GM21737 (cell line): Measurements from ENCODE around the gene LHX4.
"Not testable (repeated sequence)": the region's sequence is repeated elsewhere in the genome, so short reads cannot be mapped to it uniquely, and the experiment has no call there.

Source experiments
- ATAC-seq: cut with Tn5 transposase; IDR thresholded peaks from one replicate; pipeline ENCODE4 v1.9.1; 2021; ENCODE audit warnings: mild to moderate bottlenecking, moderate library complexity; ENCODE audit not compliant: unreplicated experiment

The LHX4 gene

DNA sequence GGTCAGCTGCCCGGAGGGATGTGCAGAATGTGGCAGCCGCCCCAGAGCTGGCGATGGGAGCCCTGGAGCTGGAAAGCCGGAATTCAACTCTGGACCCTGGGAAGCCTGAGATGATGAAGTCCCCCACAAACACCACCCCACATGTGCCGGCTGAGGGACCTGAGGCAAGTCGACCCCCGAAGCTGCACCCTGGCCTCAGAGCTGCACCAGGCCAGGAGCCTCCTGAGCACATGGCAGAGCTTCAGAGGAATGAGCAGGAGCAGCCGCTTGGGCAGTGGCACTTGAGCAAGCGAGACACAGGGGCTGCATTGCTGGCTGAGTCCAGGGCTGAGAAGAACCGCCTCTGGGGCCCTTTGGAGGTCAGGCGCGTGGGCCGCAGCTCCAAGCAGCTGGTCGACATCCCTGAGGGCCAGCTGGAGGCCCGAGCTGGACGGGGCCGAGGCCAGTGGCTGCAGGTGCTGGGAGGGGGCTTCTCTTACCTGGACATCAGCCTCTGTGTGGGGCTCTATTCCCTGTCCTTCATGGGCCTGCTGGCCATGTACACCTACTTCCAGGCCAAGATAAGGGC is 33.5 kb upstream of the LHX4 start:
- no peak for ATAC-seq

DNA sequence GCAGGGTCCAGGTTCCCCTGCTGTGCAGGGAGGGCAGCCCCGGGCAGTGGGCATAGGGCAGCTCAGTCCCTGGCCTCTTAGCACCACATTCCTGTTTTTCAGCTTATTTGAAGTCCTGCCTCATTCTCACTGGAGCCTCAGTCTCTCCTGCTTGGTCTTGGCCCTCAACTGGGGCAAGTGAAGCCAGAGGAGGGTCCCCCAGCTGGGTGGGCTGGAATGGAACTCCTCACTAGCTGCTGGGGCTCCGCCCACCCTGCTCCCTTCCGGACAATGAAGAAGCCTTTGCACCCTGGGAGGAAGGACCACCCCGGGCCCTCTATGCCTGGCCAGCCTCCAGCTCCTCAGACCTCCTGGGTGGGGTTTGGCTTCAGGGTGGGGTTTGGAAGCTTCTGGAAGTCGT is 32.8 kb upstream of the LHX4 start:
- ATAC-seq: no peak

DNA sequence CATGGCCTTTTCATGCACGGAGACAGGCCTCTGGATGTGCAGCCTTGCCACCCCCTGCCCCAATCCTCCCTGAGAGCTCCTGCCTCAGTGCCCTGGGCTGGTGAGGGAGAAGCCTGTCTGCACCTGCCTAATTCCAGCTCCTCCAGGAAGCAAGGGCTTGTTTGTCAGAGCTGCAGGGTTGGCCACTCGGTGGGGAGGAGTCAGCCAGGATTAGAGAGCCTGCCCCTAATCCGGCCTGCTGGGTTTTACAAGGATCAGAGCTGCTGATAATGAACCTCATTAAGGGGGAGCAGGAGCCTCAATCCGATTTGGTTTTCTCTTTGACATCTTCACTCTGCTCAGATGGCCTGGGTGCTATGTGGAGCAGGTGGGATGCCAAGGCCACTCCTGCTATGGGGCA is 31.9 kb upstream of the LHX4 start:
- ATAC-seq: no peak

DNA sequence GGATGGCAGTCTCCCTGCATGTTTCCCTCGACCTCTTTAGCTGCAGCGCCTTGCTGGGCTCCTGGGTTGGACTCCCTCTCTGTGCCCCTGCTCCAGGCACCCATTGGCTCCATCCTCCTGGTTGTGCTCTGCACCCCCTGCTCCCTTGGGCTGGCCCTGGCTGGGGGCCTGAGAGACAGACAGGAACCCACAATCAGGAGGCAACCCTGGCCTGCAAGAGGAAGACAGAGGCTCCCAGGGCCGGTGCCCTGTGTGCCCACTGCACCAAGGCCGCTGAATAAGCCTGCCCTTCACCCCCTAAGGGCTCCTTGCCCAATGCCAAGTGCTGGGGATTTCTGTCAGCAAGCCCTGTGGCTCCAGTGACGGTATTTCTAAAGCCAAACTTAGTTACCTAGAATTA is 31.5 kb upstream of the LHX4 start:
- ATAC-seq: no peak

DNA sequence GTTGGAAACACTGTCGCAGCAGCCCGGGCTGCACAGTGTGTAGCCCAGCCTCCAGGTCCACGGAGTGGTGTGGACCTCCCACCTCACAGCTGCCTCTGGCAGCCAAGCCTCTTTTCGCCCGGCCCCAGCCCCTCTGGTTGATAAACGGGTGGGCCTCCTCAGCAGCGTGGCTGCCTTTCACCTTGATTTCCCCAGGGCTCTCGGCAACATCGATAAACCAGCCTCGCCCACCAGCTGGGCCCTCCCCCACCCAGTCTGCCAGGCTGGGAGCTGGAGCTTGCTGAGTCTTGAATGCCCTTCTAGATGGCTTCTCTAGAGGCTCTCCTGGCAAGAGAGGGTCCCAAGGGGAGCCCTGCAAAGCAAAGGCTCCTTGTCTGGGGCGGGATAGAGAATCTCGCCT is 31.0 kb upstream of the LHX4 start:
- ATAC-seq: no peak

DNA sequence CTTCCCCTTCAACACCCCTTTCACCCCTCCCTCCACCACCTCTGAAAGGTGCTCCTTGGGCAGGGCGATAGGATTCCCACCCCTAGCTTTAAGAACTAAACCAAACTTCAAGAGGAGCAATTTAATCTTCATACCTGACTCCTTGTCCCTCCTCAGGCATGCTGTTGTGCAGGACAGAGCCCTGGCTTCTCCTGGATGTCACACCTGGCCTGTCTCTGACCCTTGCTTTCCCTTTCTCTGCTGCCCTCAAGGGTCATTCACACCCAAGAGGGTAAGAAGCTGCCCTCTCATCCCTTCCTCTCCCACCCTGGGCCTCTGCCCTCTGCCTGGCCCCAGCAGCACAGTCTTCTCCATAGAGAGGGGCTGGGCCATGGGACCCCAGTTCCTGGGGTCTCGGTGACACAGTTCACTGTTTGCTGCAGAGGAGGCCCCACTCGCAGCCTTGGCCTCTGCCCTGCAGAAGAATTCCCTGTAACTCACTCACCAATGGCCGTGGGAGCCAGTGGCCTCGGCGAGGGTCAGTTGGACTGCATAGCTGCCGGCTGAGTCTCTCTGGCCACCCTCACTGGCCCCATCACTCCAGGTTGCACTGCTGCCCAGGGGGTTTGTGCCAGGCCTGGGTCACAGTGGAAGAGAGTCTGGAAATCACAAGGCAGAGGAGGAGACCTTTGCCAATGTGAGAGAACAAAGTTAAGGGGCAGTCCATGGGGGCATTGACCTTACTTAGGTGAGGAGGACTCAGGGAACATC is 28.4 kb upstream of the LHX4 start:
- ATAC-seq: no peak

DNA sequence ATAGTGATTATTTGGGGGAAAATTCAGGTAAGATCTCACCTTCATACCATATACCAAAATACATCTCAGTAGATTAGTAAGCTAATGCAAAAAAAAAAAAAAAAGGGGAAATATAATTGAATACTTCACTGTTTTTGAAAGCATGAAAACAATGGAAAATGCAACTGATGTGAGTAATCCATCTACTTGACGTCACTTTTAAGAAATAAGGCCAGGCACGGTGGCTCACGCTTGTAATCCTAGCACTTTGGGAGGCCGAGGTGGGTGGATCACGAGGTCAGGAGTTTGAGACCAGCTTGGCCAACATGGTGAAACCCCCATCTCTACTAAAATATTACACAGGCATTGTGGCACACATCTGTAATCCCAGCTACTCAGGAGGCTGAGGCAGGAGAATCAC is 27.5 kb upstream of the LHX4 start:
- not testable (repeated sequence) for ATAC-seq

DNA sequence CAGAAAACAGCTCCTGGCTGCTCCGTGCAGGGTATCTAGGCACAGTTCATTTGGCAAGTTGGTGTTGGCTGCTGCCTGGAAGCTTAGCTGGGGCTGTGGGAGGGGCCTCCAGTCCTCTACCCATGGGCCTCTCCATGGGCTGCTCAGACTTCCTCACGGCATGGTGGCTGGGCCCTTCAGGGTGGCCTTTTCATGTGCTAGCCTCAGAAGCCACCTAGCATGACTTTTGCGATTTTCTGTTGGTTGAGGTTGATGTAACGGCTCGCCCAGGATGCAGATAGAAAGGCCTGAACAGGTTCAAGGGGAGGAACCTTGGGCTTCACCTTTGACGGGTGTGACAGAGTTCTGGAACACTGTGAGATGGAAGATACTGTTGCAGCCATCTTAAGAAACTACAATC is 25.8 kb upstream of the LHX4 start:
- no peak for ATAC-seq

DNA sequence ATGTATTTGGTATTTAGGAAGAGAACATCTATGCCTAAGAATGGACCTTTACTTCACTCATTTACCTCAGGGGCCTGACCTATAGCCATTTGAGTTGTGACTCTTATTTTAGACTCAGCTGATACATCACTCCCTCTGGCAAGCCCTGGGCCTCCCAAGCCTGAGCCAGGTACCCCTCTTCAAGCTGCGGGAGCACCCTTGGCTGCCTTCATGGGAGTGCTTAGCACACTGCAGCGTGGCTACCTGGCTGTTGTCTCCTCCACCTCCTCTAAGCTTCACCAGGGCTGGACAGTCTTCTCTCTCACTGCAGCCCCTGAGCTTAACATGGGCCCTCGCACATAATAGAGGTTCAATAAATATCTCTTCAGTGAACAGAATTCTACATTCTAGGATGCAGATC is 23.5 kb upstream of the LHX4 start:
- ATAC-seq: no peak

DNA sequence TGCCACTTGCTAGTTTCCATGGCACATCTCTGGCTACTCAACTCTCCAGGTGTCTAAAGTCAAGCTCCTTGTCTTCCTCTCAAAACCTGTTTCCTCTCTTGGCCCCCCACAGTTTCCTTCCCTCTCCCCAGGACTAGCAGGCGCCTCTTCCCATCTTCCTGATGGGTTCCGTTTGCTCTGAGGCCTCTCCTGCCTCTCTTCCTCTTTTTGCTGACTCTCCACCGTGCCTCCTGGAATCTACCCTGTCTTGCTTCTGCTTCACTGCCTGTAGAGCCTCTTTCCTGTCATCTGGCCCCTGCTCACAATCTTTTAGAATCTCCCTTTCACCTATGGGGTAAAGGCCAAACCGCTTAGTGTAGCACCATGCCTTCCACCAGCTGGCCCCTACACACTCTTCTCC is 21.8 kb upstream of the LHX4 start:
- no peak for ATAC-seq

DNA sequence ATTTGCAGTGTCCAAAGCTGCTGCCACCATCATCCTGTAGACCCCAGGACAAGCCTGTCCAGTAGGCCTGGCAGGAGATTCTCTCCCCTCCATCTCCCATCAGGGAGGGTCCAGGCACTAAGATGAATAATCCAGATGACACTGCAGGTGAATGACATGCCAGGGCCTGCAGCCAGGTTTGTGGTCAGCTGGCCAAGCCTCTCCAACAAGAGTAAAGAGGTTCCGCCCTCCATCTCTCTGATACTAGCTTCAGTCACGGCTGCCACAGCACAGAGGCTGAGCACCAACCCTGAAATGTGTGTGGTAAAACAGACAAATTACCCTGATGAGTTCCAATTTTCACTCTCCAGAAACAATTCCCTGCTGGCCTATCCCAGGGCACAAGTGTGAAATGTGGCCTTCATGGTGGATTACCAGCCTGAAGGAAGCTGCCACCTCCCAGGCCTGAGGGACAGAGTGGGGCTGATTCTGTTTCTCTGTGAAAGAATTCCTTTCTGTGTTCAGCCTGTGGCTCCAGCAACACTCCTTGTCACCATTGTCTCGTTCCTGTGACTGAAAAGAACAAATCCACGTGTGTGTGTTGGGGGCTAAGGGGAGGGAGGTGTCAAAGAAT is 19.9 kb upstream of the LHX4 start:
- ATAC-seq: no peak

DNA sequence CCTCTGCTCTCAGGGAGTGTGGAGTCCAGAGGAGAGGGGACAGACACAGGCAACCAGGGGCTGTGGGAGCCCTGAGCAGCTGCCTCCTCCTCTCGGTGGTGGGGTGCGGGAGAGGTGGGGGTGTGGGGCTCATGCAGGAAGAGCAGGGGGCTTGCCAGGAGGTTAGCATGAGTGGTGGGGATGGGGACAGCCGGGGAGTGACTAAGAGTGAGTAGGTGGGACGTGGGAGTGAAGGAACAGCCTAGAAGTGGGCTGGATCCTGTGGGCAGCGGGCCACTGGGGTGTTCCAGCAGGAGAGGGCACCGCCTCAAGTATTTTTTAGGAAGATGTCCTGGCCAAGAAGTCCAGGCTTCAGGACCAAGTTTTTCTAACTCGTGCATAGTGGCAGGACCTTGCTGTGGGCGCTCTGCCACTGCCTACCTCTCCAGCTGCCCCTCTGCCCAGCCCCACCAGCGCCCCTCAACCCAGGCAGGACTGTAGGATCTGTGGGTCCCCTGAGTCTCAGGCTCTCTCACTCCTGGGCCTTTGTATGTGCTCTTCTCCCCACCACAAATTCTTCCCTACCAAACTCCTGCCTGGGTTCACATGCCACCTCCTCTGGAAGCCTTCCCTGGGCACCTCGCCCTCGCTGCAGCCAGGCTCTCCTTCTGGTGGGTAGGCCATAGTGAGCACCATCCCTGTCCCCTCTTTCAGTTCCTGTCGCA is 18.8 kb upstream of the LHX4 start:
- ATAC-seq: no peak

DNA sequence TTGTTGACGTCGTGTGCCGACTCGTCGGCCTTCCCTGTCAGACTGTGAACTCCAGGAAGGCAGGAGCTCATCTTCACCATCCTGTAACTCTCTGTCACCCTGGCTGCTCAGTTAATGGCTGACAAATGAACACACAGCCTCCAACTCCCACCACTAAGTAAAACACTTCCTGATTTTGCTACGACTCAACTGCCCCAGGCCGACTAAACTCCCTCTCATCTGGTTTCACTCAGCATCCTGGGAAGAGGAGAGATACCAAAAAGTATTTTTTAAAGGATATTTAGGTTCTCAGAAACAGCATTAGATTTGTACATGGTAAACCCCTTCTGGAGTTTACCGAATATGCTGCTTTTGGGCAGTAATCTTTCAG is 18.2 kb upstream of the LHX4 start:
- no peak for ATAC-seq

DNA sequence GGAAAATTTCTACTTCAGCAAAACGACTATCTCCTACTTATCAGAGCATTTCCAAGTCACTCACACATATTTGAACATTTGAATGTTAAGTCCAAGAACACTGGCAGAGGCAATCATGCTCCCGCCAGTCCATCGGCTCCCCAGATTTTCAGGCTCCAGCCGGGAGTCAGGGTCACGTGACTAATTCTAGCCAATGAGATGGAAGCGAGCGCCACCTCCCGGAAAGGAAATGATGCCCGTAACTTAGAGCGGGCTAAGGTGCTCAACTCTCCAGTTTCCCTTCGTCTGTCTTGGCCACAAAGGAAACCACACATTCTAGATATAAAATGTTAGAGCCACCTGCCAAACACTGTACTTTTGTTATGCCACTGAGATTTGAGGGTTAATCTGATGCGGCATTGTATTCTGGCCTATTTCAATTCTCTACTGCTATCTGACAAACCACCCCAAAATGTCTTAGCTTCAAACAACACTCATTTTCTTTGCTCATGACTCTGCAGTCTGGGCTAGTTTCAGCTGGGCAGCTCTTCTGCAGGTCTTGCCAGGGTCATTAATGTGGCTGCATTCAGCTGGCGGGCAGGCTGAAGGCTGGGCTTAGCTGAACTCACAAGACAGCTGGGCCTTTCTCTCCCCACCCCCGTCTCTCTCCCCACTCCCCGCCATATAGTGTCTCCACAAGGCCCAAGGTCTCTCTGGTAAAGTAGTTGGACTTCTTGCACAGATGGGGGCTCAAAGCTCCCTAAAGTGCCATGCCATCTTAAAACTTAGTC is 16.5 kb upstream of the LHX4 start:
- ATAC-seq: no peak

DNA sequence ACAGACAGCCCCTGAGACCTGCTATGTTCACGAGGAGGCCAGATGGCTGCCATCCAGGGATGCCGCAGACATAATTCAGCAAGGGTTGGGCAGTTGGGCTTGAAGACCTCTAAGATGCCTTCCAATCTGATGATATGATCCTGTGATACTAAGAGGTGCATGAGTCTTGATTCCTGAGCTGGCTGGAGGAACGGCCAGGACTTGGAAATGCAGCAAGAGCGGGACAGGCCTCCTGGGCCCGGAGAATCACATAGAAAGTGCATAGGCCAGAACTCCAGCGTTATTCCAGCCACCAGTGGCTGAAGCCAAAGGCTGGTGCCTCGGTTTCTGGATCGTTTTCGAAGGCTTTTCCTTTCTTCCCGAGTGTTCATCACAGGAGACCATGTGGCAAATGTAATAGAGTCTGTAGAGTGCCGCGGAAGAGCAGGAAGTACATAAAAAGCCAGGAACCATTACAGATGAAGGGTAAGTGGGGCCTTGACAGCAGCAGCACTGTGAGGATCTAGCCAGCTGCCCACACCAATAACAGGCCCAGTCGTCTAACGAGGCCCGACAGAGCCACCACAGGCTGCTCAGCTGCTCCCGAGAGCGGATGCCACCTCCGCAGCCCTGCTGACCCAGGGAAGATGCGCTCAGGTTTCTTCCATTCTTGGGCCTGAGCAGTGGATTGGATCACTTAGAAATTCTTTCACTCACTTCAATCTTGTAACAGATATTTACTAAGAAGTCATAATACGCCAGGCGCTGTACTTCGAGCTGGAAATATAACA is 14.0 kb upstream of the LHX4 start:
- no peak for ATAC-seq

DNA sequence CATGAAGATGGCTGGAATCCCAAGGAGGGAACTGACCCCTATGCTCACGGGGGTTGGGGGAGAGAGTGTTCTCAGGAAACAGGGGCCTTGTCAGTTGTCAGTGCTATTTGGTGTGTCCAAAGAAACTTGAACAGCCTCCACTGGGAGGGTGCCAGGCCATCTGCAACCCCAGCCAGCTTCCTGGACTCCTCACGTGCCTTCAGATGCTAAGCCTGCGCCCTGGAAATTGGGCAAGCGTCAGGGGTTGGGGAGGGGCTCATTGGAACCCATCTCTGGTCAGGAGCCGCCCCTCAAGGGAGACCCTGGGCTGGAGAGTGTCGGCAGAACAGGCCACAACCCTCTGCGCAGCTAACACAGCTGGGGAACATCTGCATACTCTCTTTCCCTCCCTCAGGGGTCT is 13.1 kb upstream of the LHX4 start:
- no peak for ATAC-seq

DNA sequence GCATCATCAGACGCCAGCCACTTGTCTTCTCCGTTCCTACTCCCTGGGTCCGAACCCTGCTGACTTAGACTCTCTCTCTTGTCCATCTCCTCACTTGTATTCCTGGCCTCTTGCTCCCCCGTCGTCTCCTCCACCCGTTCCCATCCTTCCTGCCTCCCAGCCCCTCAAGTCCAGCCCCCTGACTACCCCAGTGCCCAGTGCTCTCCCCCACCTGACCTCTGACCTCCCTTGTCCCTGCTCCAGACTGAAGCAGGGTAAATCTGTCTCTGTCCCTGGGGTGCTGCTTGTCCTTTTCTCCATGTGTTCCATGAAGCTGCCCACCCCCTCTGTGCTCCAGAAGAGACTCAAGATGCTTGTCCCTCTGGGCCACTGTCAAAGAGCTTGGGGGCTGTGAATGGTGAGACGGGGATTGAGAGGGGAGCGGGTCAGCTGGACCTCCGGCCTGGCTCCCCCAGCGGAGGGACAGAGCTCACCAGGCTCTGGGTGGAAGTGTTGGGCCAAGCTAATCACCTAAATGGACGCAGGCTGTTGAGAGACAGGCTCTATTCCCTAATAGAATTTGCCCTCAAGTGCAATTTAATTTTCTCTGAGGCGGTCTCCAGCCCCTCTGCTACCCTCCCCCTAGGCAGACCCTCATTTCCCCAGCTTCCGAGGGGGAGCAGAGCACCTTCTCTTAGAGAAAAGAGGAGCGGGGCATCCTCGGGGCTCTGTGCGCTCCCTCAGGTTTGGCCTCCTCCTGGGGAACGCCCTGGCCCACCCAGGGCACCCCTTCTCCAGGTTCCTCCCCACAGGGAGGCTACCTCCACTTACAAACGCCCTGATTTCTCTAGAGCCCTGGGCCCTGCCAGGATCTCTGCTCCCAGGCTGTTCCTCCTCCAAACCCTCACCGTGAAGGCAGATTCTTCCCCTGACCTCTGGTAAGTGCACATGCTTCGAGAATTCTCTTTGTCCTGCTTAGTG is 11.0 kb upstream of the LHX4 start:
- ATAC-seq: no peak

DNA sequence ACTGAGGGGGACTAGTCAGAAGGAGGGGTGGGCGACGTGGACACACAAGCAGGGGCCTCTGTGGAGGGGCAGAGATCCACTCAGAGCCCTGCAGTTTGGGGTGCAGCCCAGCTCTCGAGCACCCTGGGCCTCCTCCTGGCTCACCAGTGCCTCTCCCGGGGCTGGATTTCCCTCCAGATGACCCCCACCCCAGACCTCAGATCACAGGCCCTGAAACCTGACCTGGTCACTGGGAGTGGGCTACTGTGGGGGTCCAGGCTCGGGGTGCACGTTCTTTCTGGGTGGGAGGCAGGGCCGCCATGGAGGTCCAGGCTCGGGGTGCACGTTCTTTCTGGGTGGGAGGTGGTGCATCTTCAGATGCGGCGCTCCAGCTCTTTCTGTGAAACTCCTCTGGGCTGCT is 10.3 kb upstream of the LHX4 start:
- no peak for ATAC-seq

DNA sequence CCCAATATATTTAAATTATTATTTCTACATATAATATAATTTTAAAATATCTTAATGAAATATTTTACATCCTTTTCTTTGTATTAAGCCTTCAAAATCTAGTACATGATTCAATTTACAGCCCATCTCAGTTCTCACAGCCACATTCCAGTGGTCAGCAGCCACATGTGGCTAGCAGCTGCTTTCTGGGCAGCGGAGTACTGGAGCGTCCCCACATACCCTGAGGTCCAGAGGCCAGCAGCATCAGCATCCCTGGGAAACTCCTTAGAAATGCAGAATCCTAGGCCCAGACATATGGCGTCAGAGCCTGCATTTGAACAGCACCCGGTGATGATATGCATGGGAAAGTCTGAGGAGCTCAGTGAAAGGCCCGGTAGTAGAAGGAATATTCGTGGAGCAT is 8.6 kb upstream of the LHX4 start:
- no peak for ATAC-seq
